ENCODE measurements around the gene PBRM1.

The PBRM1 gene

DNA sequence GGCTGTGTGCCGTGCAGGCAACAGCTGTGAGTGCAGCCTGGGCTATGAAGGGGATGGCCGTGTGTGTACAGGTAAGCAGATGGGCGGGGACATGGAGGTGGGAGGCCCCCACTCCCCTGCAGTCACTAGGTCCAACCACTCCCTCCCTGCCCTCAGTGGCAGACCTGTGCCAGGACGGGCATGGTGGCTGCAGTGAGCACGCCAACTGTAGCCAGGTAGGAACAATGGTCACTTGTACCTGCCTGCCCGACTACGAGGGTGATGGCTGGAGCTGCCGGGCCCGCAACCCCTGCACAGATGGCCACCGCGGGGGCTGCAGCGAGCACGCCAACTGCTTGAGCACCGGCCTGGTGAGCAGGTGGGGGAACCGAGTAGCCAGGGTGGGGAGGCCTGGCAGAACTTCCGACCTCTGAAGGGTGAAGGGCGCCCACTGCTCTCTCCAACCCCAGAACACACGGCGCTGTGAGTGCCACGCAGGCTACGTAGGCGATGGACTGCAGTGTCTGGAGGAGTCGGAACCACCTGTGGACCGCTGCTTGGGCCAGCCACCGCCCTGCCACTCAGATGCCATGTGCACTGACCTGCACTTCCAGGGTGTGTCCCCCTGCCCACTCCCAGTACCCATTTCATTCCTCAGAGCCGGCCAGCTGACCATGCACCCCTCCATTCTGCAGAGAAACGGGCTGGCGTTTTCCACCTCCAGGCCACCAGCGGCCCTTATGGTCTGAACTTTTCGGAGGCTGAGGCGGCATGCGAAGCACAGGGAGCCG is 163.6 kb downstream of the PBRM1 start:
- DNase-seq = no peak

DNA sequence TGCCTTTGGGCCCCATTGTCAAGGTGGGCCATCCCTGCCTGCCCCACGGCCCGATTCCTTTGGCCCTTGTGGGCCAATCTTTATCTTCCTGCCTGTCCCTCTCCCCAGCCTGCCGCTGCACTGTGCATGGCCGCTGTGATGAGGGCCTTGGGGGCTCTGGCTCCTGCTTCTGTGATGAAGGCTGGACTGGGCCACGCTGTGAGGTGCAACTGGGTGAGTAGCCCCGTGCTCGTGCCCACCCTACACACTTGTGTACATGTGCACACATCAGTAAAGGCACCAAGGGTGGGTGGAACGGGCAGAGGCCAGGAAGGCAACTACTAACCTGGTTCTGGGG is 164.3 kb downstream of the PBRM1 start:
- DNase-seq = no peak

DNA sequence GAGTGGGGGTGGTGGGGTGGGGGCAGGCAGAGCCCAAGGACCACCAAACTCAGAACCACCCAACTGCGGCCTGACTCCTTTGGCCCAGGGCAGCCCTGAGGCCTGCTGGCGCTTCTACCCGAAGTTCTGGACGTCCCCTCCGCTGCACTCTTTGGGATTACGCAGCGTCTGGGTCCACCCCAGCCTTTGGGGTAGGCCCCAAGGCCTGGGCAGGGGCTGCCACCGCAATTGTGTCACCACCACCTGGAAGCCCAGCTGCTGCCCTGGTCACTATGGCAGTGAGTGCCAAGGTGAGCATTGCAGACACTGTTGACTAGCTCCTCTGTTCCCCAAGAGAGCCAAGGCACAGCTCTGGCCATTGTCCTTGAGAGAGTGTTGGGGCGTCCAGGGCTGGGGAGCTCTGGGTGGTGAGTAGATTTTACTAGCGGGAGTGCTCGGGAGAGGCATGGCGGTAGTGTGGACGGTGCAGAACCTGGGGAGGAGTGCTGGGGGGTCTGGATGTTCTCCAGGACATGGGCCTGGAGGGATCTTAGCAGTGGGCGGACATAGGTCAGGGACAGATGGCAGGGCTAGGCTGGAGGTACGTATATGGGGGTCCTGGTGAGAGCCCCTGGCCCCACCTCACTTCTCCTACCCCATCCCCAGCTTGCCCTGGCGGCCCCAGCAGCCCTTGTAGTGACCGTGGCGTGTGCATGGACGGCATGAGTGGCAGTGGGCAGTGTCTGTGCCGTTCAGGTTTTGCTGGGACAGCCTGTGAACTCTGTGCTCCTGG is 164.8 kb downstream of the PBRM1 start:
- no peak for DNase-seq

DNA sequence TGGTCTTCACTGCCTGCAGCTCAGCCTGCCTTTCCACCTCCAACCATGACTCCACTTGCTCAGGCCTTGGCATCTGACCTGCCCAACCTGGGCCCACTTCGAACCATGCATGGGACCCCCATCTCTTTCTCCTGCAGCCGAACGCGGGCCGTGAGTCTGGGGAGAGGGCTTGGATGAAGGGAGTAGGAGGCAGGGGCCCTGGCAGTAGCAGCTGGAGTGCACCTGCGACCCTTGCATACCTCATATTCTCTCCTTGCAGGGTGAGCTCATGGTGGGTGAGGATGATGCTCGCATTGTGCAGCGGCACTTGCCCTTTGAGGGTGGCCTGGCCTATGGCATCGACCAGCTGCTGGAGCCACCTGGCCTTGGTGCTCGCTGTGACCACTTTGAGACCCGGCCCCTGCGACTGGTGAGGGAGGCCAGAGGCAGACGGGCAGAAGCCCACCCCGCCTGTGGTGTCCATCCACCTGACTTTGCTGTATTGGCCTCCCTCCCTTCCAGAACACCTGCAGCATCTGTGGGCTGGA is 165.5 kb downstream of the PBRM1 start:
- DNase-seq = no peak

- DNase-seq = no peak
These were observed 166.1 kb downstream of the PBRM1 start for GRCh38 chr3:52519445-52520140.

DNA sequence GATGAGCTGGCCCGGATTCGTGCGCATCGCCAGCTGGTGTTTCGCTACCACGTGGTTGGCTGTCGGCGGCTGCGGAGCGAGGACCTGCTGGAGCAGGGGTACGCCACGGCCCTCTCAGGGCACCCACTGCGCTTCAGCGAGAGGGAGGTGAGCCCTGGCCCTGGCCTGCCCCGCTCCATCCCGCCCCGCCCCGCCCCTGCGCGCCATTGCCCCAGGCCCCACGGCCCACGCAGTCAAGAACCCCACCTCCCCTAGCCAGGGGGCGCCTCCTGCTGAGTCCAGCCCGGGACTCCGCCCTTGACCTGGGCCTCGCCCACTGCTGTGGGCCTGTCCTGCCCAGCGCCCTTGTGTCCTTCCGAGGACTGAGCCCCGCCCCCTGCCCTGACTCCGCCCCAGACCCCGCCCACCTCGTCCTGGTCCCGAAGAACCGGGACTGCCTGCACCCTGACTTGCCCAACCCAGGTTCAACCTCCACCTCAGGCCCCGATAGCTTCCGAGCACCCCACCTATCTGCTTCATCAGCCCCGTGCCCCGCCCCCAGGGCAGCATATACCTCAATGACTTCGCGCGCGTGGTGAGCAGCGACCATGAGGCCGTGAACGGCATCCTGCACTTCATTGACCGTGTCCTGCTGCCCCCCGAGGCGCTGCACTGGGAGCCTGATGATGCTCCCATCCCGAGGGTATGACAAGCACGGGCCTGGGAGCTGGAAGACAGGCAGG is 166.8 kb downstream of the PBRM1 start:
- no peak for DNase-seq

DNA sequence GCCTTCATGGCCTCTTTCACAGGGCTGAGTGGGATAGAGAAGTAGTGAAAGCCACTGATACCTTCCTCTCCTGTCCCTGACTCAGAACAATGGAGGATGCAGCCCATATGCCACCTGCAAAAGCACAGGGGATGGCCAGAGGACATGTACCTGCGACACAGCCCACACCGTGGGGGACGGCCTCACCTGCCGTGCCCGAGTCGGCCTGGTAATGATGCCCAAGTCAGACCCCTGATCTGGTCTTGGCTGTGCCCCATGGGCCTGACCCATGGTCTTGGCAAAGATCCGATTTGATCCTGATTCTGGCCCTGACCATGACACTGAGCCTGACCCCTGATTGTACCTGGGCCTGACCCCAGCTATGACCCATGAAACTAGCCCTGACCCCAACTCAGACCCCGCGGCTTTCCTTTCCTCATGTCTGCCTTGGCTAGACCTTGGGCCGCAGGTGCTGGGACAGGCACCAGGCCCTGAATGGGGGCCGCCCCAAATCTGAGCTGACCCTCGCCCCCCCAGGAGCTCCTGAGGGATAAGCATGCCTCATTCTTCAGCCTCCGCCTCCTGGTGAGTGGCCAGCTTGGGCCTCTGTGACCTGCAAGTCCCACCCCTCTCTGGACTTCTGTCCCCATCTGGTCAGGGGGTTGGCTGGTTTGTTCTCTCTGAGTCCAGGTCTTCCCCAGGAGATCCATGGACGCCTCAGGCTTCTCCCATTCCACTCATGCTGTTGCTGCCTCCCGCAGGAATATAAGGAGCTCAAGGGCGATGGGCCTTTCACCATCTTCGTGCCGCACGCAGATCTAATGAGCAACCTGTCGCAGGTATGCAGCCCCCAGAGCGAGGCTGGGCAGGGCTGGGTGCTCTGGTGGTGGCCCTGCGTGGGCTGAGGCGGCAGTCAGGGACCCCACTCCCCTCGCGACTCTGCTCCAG is 167.7 kb downstream of the PBRM1 start:
- DNase-seq = no peak

GRCh38 chr3:52516509-52517195 is 169.1 kb downstream of the PBRM1 start:
- DNase-seq = no peak

GRCh38 chr3:52515192-52515591 is 170.5 kb downstream of the PBRM1 start:
- no peak for DNase-seq

DNA sequence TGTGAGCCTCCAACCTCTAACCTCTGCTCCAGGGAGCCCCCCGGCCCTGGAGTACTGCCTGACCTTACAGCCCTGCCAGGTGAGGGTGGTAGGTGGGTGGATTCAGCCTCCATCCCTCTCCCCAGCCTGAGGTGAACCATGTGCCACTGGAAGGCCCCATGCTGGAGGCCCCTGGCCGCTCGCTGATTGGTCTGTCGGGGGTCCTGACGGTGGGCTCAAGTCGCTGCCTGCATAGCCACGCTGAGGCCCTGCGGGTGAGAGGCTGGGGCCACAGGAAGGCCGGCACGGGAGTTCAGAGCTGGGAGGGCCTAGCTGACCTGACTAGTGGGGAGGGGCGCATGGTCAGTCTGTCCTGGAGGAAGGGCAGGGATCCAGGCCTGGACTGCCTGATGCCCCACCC is 171.1 kb downstream of the PBRM1 start:
- no peak for DNase-seq

- no peak for DNase-seq
These were observed 172.4 kb downstream of the PBRM1 start for GRCh38 chr3:52513281-52513680.

GRCh38 chr3:52512727-52513126 is 173.0 kb downstream of the PBRM1 start:
- DNase-seq = no peak

GRCh38 chr3:52512105-52512504 is 173.6 kb downstream of the PBRM1 start:
- no peak for DNase-seq

- DNase-seq = no peak
These were observed 174.2 kb downstream of the PBRM1 start for GRCh38 chr3:52511509-52511908.

GRCh38 chr3:52509753-52510328 is 175.9 kb downstream of the PBRM1 start:
- no peak for DNase-seq

DNA sequence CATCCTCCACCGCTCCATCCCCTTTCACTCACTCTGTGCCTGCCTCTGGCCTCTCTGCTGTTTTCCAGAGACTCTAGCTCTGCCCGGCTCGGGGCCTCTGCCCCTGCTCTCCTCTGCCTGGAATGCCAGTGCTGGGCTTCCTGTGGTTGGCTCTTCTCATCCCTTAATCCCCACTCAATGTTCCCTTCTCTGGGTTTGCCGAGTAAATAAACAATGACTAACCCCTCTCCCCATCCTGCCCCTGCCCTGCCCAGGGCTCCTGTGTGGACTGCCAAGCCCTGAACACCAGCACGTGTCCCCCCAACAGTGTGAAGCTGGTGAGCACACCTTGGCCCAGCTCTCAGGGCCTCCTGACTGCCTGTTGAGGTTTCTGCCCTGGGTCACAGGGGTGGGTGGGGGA is 178.4 kb downstream of the PBRM1 start:
- no peak for DNase-seq

GRCh38 chr3:52506266-52506966 is 179.3 kb downstream of the PBRM1 start:
- DNase-seq = no peak

DNA sequence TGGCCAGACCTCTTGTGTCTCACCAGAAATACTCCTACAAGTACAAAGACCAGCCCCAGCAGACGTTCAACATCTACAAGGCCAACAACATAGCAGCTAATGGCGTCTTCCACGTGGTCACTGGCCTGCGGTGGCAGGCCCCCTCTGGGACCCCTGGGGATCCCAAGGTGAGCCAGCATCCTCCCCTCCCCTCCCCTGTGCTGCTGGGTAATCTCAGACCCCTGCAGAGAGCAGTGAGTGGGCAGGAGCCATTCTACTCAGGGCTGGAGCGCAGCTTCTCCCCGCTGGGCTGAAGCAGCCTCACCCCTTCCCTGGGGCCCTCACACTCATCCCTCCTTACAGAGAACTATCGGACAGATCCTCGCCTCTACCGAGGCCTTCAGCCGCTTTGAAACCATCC is 180.7 kb downstream of the PBRM1 start:
- DNase-seq = no peak

GRCh38 chr3:52503788-52504424 is 181.8 kb downstream of the PBRM1 start:
- peak; percentile 6 for DNase-seq

Data from COR-L47 (cell line).